ENCODE data around the gene MACROD2.

MACROD2 gene

GRCh38 chr20:14631011-14631410 is 635.7 kb downstream of the MACROD2 start:
- Histone ChIP-seq H3K4me3 (ENCODE audit: insufficient read depth, low read depth, low read length) (no peak overlapping the region), H3K36me3 (ENCODE audit: control insufficient read depth, insufficient read depth, low read length) (no peaks in the 10 kb centered on the region), H3K9me3 (ENCODE audit: control insufficient read depth, low read length) (no peaks in the 10 kb centered on the region), H3K27me3 (ENCODE audit: control insufficient read depth, insufficient read depth, low read length, poor library complexity, severe bottlenecking) (no peaks in the 10 kb centered on the region), H3K4me1 (ENCODE audit: control insufficient read depth, insufficient read depth, low read length) (no peaks in the 10 kb centered on the region), H3K27ac (ENCODE audit: insufficient read depth, low read depth, low read length, poor library complexity, severe bottlenecking) (no peak overlapping the region)
- 91 to 95% methylated on average over 4 of the region's 4 CpGs for WGBS, 2 experiments

GRCh38 chr20:14632906-14633305 is 637.6 kb downstream of the MACROD2 start:
- Histone ChIP-seq H3K4me3 (ENCODE audit: insufficient read depth, low read depth, low read length) (no peak overlapping the region), H3K9me3 (ENCODE audit: control insufficient read depth, low read length) (no peaks in the 10 kb centered on the region), H3K36me3 (ENCODE audit: control insufficient read depth, insufficient read depth, low read length) (no peaks in the 10 kb centered on the region), H3K27me3 (ENCODE audit: control insufficient read depth, insufficient read depth, low read length, poor library complexity, severe bottlenecking) (no peaks in the 10 kb centered on the region), H3K27ac (ENCODE audit: insufficient read depth, low read depth, low read length, poor library complexity, severe bottlenecking) (no peak overlapping the region), H3K4me1 (ENCODE audit: control insufficient read depth, insufficient read depth, low read length) (no peaks in the 10 kb centered on the region)
- 89 to 94% methylated on average over 6 of the region's 6 CpGs for WGBS, 2 experiments

- H3K36me3 ChIP-seq (ENCODE audit: control insufficient read depth, insufficient read depth, low read length): no peaks in the 10 kb centered on the region
- 92 to 95% methylated on average over 5 of the region's 5 CpGs for WGBS, 2 experiments
Observed at GRCh38 chr20:14633507-14633906, 638.2 kb downstream of the MACROD2 start.

GRCh38 chr20:14634665-14635064 is 639.3 kb downstream of the MACROD2 start:
- Histone ChIP-seq H3K36me3 (ENCODE audit: control insufficient read depth, insufficient read depth, low read length) (no peaks in the 10 kb centered on the region), H3K27me3 (ENCODE audit: control insufficient read depth, insufficient read depth, low read length, poor library complexity, severe bottlenecking) (no peaks in the 10 kb centered on the region), H3K27ac (ENCODE audit: insufficient read depth, low read depth, low read length, poor library complexity, severe bottlenecking) (no peak overlapping the region), H3K9me3 (ENCODE audit: control insufficient read depth, low read length) (no peaks in the 10 kb centered on the region), H3K4me1 (ENCODE audit: control insufficient read depth, insufficient read depth, low read length) (no peaks in the 10 kb centered on the region), H3K4me3 (ENCODE audit: insufficient read depth, low read depth, low read length) (no peak overlapping the region)

More at GRCh38 chr20:14633507-14633906, 638.2 kb downstream of the MACROD2 start:
- Histone ChIP-seq H3K9me3 (ENCODE audit: control insufficient read depth, low read length) (no peaks in the 10 kb centered on the region), H3K4me1 (ENCODE audit: control insufficient read depth, insufficient read depth, low read length) (no peaks in the 10 kb centered on the region), H3K27me3 (ENCODE audit: control insufficient read depth, insufficient read depth, low read length, poor library complexity, severe bottlenecking) (no peaks in the 10 kb centered on the region), H3K4me3 (ENCODE audit: insufficient read depth, low read depth, low read length) (no peak overlapping the region), H3K27ac (ENCODE audit: insufficient read depth, low read depth, low read length, poor library complexity, severe bottlenecking) (no peak overlapping the region)

- Histone ChIP-seq H3K36me3 (ENCODE audit: control insufficient read depth, insufficient read depth, low read length) (no peaks in the 10 kb centered on the region), H3K4me1 (ENCODE audit: control insufficient read depth, insufficient read depth, low read length) (no peaks in the 10 kb centered on the region), H3K9me3 (ENCODE audit: control insufficient read depth, low read length) (no peaks in the 10 kb centered on the region), H3K27me3 (ENCODE audit: control insufficient read depth, insufficient read depth, low read length, poor library complexity, severe bottlenecking) (no peaks in the 10 kb centered on the region), H3K27ac (ENCODE audit: insufficient read depth, low read depth, low read length, poor library complexity, severe bottlenecking) (no peak overlapping the region), H3K4me3 (ENCODE audit: insufficient read depth, low read depth, low read length) (no peak overlapping the region)
- 94 to 99% methylated on average over 4 of the region's 4 CpGs for WGBS, 2 experiments
Observed at GRCh38 chr20:14637441-14637840, 642.1 kb downstream of the MACROD2 start.

GRCh38 chr20:14643146-14643545 is 647.8 kb downstream of the MACROD2 start:
- Histone ChIP-seq H3K4me3 (ENCODE audit: insufficient read depth, low read depth, low read length) (no peak overlapping the region), H3K36me3 (ENCODE audit: control insufficient read depth, insufficient read depth, low read length) (no peaks in the 10 kb centered on the region), H3K9me3 (ENCODE audit: control insufficient read depth, low read length) (no peaks in the 10 kb centered on the region), H3K4me1 (ENCODE audit: control insufficient read depth, insufficient read depth, low read length) (no peaks in the 10 kb centered on the region), H3K27me3 (ENCODE audit: control insufficient read depth, insufficient read depth, low read length, poor library complexity, severe bottlenecking) (no peaks in the 10 kb centered on the region), H3K27ac (ENCODE audit: insufficient read depth, low read depth, low read length, poor library complexity, severe bottlenecking) (no peak overlapping the region)

GRCh38 chr20:14643556-14643955 is 648.2 kb downstream of the MACROD2 start:
- Histone ChIP-seq H3K36me3 (ENCODE audit: control insufficient read depth, insufficient read depth, low read length) (no peaks in the 10 kb centered on the region), H3K4me3 (ENCODE audit: insufficient read depth, low read depth, low read length) (no peak overlapping the region)
- 85 to 89% methylated on average over 1 of the region's 1 CpG for WGBS, 2 experiments

GRCh38 chr20:14644306-14645097 is 649.2 kb downstream of the MACROD2 start:
- WGBS, 2 experiments: 95 to 100% methylated on average over 1 to 2 of the region's 2 CpGs

More at GRCh38 chr20:14643556-14643955, 648.2 kb downstream of the MACROD2 start:
- H3K9me3 ChIP-seq (ENCODE audit: control insufficient read depth, low read length): no peaks in the 10 kb centered on the region
- no peak overlapping the region for H3K27ac ChIP-seq (ENCODE audit: insufficient read depth, low read depth, low read length, poor library complexity, severe bottlenecking)
- no peaks in the 10 kb centered on the region for H3K4me1 ChIP-seq (ENCODE audit: control insufficient read depth, insufficient read depth, low read length)
- H3K27me3 ChIP-seq (ENCODE audit: control insufficient read depth, insufficient read depth, low read length, poor library complexity, severe bottlenecking): no peaks in the 10 kb centered on the region

GRCh38 chr20:14647016-14647415 is 651.7 kb downstream of the MACROD2 start:
- WGBS, 2 experiments: 91 to 100% methylated on average over 1 of the region's 1 CpG
- Histone ChIP-seq H3K4me1 (ENCODE audit: control insufficient read depth, insufficient read depth, low read length) (no peaks in the 10 kb centered on the region), H3K9me3 (ENCODE audit: control insufficient read depth, low read length) (no peaks in the 10 kb centered on the region), H3K36me3 (ENCODE audit: control insufficient read depth, insufficient read depth, low read length) (no peaks in the 10 kb centered on the region), H3K27me3 (ENCODE audit: control insufficient read depth, insufficient read depth, low read length, poor library complexity, severe bottlenecking) (no peaks in the 10 kb centered on the region), H3K4me3 (ENCODE audit: insufficient read depth, low read depth, low read length) (no peak overlapping the region), H3K27ac (ENCODE audit: insufficient read depth, low read depth, low read length, poor library complexity, severe bottlenecking) (no peak overlapping the region)

More at GRCh38 chr20:14644306-14645097, 649.2 kb downstream of the MACROD2 start:
- Histone ChIP-seq H3K4me3 (ENCODE audit: insufficient read depth, low read depth, low read length) (no peak overlapping the region), H3K9me3 (ENCODE audit: control insufficient read depth, low read length) (no peaks in the 10 kb centered on the region), H3K36me3 (ENCODE audit: control insufficient read depth, insufficient read depth, low read length) (no peaks in the 10 kb centered on the region), H3K27ac (ENCODE audit: insufficient read depth, low read depth, low read length, poor library complexity, severe bottlenecking) (no peak overlapping the region), H3K27me3 (ENCODE audit: control insufficient read depth, insufficient read depth, low read length, poor library complexity, severe bottlenecking) (no peaks in the 10 kb centered on the region), H3K4me1 (ENCODE audit: control insufficient read depth, insufficient read depth, low read length) (no peaks in the 10 kb centered on the region)

GRCh38 chr20:14649662-14650061 is 654.3 kb downstream of the MACROD2 start:
- 71 to 100% methylated on average over 1 of the region's 1 CpG for WGBS, 2 experiments
- H3K36me3 ChIP-seq (ENCODE audit: control insufficient read depth, insufficient read depth, low read length): no peaks in the 10 kb centered on the region
- no peaks in the 10 kb centered on the region for H3K4me1 ChIP-seq (ENCODE audit: control insufficient read depth, insufficient read depth, low read length)
- H3K27ac ChIP-seq (ENCODE audit: insufficient read depth, low read depth, low read length, poor library complexity, severe bottlenecking): no peak overlapping the region
- H3K4me3 ChIP-seq (ENCODE audit: insufficient read depth, low read depth, low read length): no peak overlapping the region
- H3K27me3 ChIP-seq (ENCODE audit: control insufficient read depth, insufficient read depth, low read length, poor library complexity, severe bottlenecking): no peaks in the 10 kb centered on the region
- no peaks in the 10 kb centered on the region for H3K9me3 ChIP-seq (ENCODE audit: control insufficient read depth, low read length)
